ENCODE data around the gene CEND1. TPM values are rescaled to one million over a fixed set of nuclear protein-coding genes. Genes with fewer than 3 reads are reported as not detected.
A peak's percentile ranks its signal among the peaks of the same experiment; 100 is the strongest.

Gene CEND1
- polyA plus RNA-seq, 1 experiment: 0.55 TPM

DNA sequence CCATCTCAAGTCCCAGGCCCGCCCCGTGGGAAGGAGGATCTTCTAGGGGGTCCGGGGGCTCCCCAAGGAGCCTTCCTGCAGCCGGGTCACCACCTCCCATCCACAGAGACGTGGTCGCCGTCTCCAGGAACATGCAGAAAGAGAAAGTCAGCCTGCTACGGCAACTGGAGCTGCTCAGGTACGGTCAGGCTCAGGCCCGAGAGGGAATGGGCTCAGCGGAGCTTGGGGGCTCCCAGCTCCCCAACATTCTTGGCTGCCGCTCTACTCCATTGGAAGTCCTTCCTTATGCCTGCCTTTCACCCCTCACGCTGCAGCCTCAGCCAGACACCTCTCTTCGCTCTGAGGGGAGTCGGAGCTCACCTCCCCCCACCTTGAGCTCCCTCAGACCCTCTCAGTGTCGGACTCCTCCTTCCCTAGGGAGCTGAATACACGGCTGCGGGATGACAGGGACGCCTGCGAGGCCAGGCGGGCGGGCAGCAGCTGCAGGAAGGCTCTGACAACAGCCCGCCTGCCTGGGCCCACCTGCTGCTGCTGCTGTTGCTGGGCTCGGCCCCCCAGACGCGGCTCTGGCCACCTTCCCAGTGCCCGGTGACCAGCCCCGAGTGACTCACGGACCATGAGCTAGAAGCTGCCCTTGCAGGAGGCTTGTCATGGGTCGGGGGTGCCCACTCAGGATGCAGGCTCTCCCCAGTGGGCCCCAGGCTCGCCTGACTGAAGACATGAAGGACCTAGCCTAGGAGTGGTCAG is 41.4 kb upstream of the CEND1 start:
- Histone ChIP-seq H3K27me3 (ENCODE audit: control insufficient read depth, insufficient read depth, low read length) (no peaks in the 10 kb centered on the region), H3K27ac (ENCODE audit: low read depth, low read length) (no peak overlapping the region), H3K9me3 (ENCODE audit: control insufficient read depth, insufficient read depth, low read length) (no peaks in the 10 kb centered on the region; the same call in 1 of the 2 replicates), H3K4me3 (ENCODE audit: low read depth, low read length) (0 out of 2 replicates have a peak overlapping the region, but pooled peaks have one; percentile 10)
- ChIA-PET CTCF (no interaction called here), POLR2A (interaction anchor here (0.9 to 4.9 kb wide), 4 partner anchors 12 to 28 kb away, joined by 4 to 66 read pairs (median 16); partner anchors contain the start of genes PNPLA2, POLR2L and TSPAN4)
- no peak for DNase-seq (ENCODE audit: low read depth, low spot score)
- TF ChIP-seq, protein P1, sequence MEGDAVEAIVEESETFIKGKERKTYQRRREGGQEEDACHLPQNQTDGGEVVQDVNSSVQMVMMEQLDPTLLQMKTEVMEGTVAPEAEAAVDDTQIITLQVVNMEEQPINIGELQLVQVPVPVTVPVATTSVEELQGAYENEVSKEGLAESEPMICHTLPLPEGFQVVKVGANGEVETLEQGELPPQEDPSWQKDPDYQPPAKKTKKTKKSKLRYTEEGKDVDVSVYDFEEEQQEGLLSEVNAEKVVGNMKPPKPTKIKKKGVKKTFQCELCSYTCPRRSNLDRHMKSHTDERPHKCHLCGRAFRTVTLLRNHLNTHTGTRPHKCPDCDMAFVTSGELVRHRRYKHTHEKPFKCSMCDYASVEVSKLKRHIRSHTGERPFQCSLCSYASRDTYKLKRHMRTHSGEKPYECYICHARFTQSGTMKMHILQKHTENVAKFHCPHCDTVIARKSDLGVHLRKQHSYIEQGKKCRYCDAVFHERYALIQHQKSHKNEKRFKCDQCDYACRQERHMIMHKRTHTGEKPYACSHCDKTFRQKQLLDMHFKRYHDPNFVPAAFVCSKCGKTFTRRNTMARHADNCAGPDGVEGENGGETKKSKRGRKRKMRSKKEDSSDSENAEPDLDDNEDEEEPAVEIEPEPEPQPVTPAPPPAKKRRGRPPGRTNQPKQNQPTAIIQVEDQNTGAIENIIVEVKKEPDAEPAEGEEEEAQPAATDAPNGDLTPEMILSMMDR (IDR thresholded peaks at IDR 0.05; ENCODE audit: low read depth, low read length): no peak

DNA sequence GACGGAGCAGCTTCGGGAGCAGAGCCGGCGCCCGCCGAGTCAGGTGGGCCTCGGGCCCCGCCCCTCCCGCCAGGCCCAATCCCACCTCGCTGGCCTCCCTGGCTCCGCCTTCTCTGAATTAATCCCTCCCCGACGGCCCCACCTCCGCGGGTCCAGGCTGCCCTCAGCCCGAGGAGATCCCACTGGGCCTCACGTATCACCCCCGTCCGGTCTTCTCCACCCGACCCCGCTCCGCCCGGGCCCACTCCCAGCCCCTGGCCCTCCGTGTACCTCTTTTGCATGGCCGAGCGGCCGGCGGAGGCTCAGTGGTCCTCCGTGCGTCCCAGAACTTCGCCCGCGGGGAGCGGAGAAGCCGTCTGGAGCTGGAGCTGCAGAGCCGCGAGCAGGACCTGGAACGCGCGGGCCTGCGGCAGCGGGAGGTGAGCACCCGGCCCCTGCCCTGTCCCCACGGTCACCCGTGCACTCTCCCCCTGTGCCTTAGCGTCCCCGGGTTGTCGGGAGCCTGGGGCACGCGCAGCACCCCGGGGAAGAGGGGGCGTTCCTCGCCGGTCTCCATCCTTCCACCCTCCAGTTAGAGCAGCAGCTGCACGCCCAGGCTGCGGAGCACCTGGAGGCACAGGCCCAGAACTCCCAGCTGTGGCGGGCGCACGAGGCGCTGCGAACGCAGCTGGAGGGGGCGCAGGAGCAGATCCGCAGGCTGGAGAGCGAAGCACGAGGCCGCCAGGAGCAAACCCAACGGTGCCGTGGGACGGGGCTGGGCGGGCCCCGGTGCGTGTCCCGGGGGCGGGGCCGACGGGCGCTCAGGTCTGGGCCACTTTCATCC is 40.6 kb upstream of the CEND1 start:
- no peak overlapping the region for H3K27ac ChIP-seq (ENCODE audit: low read depth, low read length)
- CTCF ChIA-PET: no interaction called here
- H3K9me3 ChIP-seq (ENCODE audit: control insufficient read depth, insufficient read depth, low read length): no peaks in the 10 kb centered on the region; the same call in 1 of the 2 replicates
- TF ChIP-seq, protein P1 (IDR thresholded peaks at IDR 0.05; ENCODE audit: low read depth, low read length): no peak
- H3K27me3 ChIP-seq (ENCODE audit: control insufficient read depth, insufficient read depth, low read length): no peaks in the 10 kb centered on the region
- DNase-seq (ENCODE audit: low read depth, low spot score): no peak
- H3K4me3 ChIP-seq (ENCODE audit: low read depth, low read length): peak overlapping the region; percentile 34; the same call in 1 of the 2 replicates
- POLR2A ChIA-PET: interaction anchor here (0.6 to 4.9 kb wide), 10 partner anchors 8 to 81 kb away, joined by 3 to 66 read pairs (median 4); partner anchors contain the start of genes CEND1, PNPLA2, POLR2L and RPLP2

DNA sequence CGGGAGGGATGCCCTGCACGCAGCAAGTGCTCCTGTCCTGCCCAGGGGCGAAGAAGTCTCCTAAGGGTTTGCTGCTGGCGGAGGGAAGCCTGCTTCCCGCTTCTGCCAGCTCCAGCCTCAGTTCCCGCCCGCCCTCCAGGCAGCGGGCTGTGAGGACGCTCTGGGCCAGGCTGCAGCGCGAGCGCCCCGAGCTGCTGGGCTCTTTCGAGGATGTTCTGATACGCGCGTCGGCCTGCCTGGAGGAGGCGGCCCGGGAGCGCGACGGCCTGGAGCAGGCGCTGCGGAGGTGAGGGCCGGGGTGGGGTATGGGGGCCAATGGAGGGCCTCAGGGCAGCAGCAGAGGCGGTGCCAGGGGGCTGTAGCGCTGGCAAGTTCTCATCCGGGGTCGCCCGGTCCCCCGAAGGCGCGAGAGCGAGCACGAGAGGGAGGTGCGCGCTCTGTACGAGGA is 40.0 kb upstream of the CEND1 start:
- TF ChIP-seq, protein P1 (IDR thresholded peaks at IDR 0.05; ENCODE audit: low read depth, low read length): no peak
- H3K27me3 ChIP-seq (ENCODE audit: control insufficient read depth, insufficient read depth, low read length): no peaks in the 10 kb centered on the region
- ChIA-PET CTCF (no interaction called here), POLR2A (interaction anchor here (0.6 to 3.7 kb wide), 6 partner anchors 9 to 80 kb away, joined by 3 to 28 read pairs (median 4); partner anchors contain the start of genes CEND1, PNPLA2, RPLP2 and TSPAN4)
- H3K9me3 ChIP-seq (ENCODE audit: control insufficient read depth, insufficient read depth, low read length): no peaks in the 10 kb centered on the region; the same call in 1 of the 2 replicates
- H3K27ac ChIP-seq (ENCODE audit: low read depth, low read length): no peak overlapping the region
- peak overlapping the region; percentile 34 for H3K4me3 ChIP-seq (ENCODE audit: low read depth, low read length)
- DNase-seq (ENCODE audit: low read depth, low spot score): no peak

DNA sequence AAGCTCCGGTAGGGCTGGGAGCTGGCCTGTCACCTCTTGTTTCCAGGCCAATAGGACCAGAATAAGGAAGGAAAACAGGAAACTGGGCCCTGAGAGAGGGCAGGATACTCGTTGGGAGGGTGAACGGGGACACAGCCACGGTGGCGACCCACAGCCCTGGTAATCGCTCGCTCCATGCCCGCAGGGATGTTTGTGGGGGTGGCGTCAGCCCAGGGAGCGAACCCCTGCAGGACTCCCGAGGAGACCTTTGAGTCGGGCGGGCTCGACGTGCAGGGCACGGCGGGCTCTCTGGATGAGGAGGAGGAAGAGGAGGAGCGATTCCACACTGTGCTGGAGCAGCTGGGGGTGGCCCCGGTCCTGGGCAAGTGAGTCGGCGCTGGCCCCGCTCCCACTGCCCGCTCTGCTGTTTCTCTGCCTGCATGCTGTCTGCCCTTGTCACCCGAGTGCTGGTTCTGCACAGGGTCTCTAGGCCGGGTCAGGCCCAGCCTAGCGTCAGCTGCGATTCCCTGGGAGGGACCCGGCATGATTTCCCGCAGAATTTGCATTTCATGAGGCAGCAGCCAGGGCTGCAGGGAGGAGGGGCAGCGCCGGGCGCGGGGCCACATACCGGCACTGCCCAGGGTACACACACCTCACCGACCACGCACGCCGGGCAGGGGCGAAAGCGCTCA is 39.4 kb upstream of the CEND1 start:
- H3K4me3 ChIP-seq (ENCODE audit: low read depth, low read length): peak overlapping the region; percentile 34
- ChIA-PET CTCF (no interaction called here), POLR2A (interaction anchor here (0.6 to 3.7 kb wide), 5 partner anchors 10 to 80 kb away, joined by 3 to 28 read pairs (median 8); partner anchors contain the start of genes CEND1, PNPLA2 and TSPAN4)
- no peaks in the 10 kb centered on the region; the same call in 1 of the 2 replicates for H3K9me3 ChIP-seq (ENCODE audit: control insufficient read depth, insufficient read depth, low read length)
- H3K27me3 ChIP-seq (ENCODE audit: control insufficient read depth, insufficient read depth, low read length): no peaks in the 10 kb centered on the region
- TF ChIP-seq, protein P1 (IDR thresholded peaks at IDR 0.05; ENCODE audit: low read depth, low read length): no peak
- DNase-seq (ENCODE audit: low read depth, low spot score): no peak
- H3K27ac ChIP-seq (ENCODE audit: low read depth, low read length): no peak overlapping the region

All from AG04450 (cell line).